HG02571 (cell line): Measurements from ENCODE around the gene SMCP.

Source experiments
- ATAC-seq: cut with Tn5 transposase; IDR thresholded peaks from one replicate; pipeline ENCODE4 v1.9.1; 2021; ENCODE audit warnings: mild to moderate bottlenecking, moderate library complexity; ENCODE audit not compliant: unreplicated experiment

The SMCP gene

DNA sequence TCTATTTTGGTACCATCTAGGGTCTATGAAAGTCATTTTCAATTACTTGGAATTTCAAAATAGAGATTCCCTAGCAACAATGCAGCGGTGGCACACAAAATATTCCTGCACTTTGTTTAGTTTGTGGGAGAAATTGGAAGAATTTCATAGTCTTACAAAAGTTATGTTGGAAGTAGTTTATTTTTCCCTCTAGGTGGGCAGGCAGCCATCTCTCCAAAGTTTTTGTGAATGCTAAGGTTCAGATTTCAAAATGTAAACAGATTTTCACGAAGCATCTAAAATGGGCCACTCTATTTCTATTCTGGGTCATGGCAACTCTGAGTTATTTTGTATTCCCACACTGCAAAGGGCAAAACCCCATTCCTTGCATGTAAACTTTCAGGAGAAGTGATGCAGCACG is 8.0 kb downstream of the SMCP start:
- no peak for ATAC-seq

DNA sequence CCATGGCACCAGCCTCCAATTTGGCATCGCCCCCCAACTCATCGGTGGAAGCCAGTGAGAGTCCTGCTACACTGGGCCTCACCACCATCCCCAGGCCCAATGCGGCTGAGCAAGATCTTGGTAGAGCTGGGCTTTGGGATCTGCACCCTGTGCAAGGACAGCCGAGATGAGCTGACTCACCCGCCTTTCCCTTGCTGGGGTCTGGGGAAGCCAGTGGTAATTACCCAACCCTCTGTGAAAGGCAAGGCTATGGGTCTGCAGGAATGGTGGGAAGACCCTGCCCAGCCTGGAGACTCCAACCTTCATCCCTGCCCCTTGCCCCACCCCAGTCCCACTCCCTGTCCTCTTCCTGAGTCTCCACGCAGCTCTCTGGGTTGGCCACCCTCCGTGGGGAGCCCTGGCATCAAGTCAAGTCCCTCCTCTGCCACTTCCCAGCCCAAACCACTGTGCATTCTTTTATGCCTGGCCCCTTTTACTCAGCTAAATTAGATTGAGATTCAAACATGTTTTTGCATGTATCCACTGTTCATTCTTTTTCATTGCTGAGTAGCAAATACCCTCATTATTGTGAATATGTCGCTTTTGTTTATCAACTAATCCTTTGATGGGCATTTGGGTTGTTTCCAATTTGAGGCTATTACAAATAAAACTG is 8.8 kb downstream of the SMCP start:
- ATAC-seq = no peak

DNA sequence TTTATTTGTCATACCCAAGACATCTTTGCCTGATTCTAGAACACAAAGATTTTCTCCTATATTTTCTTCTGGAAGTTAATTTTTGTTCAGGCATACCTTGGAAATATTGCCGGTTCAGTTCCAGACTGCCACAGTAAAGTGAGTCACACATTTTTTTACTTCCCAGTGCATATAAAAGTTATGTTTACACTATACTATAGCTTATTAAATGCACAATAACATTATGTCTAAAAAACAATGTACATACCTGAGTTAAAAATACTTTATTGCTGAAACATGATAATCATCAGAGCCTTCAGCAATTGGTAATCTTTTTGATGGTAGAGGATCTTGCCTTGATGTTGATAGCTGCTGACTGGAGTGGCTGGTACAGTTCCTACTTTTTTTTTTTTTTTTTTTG is 10.0 kb downstream of the SMCP start:
- no peak for ATAC-seq

DNA sequence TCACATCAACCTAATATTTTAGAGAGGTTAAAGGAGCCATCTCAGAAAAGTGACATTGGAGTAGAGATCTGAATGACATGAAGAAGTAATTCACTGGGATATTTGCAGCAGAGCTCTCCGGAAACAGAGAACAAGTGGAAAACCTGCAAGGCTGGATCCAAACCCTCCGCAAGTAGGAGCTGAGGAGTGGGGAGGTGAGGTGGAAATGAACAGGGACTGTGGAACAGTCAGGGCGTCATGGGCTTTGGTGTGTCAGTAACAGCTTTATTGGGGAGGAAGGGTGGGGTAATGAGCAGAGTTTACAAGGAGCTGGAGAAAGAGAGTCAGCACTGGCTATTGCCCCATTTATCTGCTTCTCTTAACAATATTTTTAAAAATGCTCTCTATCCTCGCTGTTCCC is 20.9 kb downstream of the SMCP start:
- ATAC-seq = no peak

DNA sequence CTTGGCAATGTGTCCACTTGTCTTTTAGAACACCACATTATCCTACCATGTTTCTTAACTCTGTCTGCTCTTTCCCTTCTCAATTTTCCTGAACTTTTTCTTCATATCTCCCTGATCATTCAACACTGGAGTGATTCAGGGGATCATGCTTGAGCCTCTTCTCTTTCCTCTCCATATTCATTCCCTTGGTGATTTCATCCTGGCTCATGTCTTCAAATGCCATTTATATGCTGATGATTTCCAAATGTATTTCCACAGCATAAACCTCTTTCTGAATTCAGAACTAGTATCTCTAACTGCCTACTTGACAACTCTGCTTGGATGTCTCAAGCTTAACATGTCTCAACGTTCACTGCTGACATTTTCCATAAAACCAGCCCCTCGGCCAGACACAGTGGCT is 21.8 kb downstream of the SMCP start:
- ATAC-seq = no peak

DNA sequence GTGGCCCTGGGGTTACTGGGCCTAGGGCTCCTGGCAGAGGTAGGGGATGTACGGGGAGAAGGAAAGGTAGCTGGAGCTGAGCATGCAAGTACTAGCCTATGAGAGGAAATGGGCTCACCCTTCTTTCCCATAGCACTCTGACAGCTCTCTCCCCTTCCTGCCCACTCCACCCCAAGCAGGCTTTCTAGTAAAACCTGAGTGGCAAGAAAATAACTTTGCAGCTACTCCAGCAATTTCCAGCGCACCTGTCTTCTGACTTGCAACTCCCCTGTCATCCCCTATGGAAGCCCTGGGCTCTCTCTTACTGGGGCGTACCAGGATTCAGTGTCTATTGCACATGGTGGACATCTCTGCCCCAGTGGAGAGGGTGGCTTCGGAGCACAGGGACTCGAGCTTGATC is 23.5 kb downstream of the SMCP start:
- ATAC-seq = no peak

DNA sequence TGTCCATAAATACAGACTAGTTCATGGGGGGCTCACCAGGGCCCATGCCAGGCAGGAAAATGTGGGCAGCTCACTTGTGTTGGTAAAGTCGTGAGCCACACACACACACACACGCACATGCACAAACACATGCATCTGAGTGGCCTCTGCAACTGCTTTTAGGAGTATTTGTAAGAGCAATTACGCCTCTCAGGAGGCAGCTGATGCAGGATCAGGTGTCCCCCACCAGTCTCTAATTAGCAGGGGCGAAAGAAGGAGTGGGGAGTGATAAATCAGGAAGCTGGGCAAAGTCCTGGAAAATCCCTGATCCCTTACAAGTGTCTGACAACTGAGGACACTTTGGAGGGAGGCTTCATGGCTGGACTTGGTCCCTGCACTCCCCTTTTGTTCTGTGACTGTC is 24.5 kb downstream of the SMCP start:
- ATAC-seq = no peak

DNA sequence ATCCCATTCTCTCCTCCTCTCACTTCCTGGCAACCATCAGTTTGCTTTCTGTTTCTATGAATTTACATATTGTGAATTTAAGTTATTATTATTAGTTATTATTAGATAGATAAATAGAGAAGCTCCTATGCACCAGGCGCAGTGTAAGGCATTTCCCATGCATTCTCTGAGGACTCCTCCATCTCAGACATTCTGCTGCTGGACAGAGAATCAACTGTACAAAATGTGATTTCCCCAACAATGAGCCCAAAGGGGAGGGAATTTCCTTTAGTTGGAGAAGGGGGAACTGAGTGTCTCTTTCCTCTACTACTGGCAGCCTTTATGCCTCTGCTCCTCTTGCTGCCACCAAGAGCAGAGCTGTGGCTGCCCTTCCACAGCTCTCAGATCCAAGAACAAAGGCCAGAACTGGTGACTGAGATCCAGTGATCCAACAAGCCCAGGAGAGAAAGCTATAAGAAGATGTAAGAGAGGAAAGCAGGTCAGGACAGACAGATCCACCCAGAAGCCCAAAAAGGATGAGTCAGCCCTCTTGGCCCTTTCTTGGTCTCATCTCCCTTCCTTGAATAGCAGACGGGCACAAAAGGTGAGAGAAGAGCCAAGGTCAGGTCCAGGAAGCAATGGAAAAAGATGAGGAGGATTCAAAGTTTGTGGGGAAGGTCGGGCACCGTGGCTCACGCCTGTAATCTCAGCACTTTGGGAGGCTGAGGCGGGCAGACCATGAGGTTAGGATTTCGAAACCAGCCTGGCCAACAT is 26.7 kb downstream of the SMCP start:
- ATAC-seq = no peak

DNA sequence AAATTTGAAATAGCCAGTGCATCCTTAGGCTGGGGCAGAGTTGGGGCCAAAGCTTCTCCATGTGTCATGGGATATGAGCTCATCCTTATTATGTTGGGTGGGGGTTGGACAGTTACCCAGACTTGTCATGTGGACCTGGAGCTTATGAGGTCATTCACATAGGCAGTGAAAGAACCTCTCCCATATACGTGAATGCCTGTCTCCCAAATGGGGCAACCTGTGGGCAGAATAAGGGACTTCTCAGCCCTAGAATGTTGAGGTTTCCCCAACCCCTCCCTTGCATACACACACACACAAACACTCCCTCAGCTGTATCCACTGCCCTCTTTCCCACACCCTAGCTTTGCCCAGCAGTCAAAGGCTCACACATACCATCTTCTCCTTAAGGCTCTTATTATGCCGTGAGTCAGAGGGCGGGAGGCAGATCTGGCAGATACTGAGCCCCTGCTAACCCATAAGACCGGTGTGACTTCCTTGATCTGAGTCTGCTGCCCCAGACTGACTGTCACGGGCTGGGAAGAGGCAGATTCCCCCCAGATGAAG is 28.0 kb downstream of the SMCP start:
- ATAC-seq = no peak

DNA sequence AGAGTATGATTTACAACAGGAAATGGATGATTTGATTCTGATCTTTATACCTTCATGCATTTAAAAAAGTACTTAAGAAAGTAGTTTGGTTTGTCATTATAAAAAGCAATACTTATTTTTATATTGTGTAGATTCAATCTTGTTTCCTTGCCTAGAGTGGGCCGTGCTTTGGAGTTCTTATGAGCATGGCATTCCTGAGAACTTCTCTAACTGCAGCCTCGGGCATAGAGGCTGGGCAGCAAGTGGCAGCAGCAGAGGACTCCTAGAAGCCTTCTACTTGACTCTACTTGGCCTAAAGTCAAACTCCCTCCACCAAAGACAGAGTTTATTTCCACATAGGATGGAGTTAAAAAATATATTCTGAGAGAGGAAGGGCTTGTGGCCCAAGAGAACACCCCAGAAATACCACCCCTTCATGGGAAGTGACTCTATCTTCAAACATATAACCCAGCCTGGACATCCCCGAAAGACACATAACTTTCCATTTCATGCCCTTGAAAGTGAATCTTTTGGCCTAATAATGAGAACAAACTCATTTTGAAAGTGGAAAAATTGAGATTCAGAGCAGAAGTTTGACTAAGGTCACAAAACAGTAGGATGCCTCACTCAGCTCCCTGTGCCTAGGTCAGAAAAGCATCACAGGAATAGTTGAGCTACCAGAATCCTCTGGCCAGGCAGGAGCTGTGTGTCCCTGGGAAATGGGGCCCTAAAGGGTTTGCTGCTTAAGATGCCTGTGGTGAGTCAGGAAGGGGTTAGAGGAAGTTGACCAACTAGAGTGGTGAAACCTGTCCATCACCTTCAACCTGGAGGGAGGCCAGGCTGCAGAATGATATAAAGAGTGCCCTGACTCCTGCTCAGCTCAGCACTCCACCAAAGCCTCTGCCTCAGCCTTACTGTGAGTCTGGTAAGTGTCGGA is 29.8 kb downstream of the SMCP start, which contains the start of gene IVL:
IVL (plus strand) TSS at position 861 of the 916 bp plus-strand sequence. CDS start 1,252 bp downstream, outside the sequence.
- ATAC-seq = no peak

DNA sequence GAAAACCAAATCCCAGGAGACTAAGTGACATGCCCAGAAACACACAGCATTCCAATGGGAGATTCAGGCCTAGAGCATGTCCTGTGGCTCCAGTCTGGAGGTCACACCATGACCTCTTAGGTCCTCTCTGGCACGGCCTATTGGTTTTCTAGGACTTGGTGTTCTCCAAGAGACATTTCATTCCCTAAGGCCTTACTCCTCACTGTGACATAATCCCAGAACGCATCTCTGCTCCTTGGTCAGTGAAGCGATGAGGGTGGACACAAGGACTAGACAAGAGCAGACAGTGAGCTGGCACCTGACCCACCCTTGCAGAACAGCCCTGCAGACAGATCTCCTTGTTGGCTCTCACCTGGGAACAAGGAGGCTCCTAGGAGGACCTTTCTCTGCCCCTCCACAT is 31.1 kb downstream of the SMCP start:
- no peak for ATAC-seq

DNA sequence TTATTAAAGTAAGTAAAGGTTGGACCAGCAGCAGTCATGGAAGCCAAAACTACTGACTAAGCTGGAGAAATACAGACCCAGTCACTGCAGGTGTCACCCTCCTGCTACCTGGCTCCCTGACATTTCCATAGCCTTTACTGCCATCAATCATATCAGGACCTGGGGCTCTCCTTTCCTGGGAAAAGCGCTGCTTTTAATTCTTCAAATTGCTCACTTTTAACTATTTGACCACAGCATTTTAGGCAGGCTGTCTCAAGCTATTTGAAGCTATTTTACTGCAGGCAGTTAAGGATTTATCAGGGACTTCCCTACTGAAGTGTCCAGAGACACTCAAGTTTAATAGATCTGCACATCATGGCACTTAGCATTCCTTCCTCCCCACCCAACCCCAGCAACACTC is 34.3 kb downstream of the SMCP start:
- no peak for ATAC-seq

DNA sequence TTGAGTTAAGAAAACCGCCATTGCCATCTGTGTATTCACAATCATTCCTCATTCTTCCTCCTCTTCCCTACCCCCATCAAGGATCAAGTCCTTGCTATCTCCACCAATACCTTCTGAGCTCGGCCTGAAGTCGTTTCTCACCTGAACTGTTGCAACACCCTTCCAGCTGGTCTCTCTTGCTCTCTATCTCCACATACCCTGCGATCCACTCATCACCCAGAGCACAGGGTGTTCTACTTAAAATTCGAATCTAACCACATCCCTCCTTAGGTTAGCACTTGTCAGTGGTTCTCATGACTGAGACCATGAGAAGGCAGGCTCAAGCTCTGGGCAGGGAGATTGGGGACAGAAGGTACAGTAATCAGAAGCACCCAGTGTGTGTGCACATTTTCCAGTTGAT is 34.8 kb downstream of the SMCP start:
- ATAC-seq = no peak

DNA sequence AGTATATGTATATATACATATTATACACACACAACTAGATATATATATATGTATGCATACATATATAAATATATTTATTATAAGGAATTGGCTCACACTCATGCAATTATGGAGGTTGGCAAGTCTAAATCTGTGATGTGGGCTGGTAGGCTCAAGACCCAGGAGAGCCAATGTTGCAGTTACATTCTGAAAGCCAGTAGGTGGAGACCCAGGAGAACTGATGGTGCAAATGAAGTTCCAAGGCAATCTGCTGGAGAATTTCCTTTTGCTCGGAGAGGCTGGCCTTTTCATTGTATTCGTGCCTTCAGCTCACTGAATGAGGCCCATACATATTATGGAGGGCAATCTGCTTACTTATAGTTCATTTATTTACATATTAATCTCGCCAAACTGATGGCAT is 39.7 kb downstream of the SMCP start:
- ATAC-seq = no peak

DNA sequence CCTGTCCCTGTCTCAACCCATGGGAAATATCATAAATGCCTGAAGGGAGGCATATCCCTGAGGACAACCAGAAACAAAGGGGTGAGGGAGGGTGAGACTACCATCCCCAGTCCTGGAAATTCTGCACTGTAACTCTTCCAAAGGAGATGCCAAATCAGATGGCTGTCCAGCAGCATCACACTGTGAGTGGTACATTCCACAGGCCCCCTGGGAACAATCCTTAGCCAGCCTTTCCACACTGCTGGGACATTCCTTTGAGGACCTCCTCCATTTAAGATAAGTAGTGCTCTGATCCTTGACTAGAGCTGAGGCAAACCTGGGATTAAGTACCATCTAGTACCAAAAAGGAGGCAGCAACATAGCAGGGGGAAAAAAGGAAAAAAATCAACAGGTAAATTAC is 40.9 kb downstream of the SMCP start:
- ATAC-seq = no peak

DNA sequence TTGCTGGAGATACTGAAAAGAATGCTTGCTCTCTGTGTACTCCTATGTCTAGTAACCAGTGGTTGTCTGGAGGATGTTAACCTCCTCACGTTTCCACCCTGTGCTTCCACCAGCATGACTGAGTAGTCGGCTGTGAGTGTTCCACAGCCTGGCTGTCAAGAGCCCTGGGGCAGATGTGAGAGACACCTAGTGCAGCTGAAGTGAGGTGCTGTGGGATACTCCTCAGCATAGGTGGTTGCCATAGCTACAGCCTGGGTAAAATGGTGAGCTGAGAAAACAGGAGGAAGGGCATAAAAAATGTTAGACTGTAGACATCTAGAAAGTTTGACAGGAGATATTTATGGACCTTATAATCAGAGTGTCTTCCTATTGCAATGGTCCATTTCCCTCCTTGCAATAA is 46.1 kb downstream of the SMCP start:
- ATAC-seq = no peak

DNA sequence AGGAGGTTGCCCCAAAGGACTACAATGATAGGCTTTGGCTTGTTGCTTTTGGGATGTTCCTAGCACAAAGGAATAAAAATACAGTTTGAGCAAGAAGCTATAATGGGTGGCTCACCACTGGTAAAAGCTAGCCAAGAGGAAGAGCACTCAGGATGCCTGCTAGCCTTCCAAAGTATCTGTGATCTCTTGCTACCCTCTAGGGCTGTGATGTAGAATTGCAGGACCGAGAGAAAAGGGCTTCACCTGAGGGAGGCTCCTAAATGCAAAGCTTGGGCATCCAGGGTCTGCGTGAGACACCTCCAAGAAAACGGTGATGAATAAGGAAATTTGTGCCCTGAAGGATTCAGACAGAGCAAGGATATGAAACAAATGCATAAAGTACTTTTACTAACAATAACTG is 48.0 kb downstream of the SMCP start:
- ATAC-seq = no peak

DNA sequence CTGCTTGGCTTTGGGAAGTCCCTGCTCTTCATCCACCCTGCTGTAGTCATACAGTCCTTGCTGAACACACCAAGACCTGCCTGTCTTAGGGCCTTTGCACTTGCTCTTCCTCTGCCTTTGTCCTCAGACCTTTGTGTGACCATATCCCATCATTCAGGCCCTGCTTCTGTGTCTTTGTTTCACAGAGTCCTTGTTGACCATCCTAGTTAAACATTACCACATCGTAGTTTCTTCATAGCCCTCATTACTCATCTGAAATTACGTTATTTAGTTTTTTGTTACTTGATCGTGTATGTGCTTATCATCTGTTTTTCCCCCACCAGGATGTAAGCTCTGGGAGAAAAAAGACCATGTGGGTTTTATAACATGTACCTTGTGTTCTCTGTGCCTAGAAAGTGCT is 50.5 kb downstream of the SMCP start:
- ATAC-seq = no peak

DNA sequence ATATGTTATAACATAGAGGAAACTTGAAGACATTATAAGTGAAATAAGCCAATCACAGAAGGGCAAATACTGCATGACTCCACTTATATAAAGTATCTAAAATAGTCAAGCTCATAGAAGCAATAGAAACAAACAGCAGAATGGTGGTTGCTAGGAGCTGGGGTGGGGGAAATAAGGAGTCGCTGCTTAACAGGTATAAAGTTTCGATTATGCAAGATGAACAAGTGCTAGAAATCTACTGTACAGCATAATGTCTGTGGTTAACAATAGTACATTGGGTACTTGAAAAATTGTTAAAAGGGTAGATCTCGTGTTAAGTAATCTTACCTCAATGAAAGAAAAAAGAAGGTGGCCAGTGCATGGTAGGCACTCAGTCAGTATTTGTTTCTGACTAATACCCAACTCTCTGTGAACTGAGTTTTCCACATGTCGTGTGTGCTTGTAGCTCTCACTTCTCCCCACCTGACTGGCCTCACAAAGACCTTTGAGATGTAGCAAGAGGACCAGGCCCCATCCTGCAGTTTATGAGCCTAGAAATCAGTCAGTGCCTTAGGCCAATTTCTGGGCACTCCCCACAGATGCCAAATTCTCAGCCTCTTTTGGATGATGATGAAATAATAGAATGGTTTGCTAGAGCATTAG is 54.2 kb downstream of the SMCP start:
- no peak for ATAC-seq

DNA sequence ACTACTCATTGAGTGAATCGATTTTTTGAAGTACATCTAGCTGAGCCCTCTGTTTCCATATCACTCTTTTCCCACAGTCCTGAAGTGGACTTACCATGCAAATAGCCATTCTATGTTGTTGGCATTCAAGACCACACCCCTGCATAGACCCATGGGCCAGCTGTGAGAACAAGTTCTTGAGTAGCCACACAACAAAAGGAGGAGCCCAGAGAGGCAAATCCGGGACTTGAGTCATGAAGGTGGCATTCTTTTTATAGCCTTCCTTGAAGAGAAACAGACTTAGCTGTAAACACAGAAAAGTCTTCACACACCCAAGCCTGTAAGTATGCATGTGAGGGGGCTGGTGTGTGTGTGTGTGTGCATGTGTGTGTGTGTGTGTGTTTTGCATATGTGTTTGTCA is 55.1 kb downstream of the SMCP start:
- no peak for ATAC-seq
